Mucosa of descending colon (tissue), 3 donors: Measurements from ENCODE around the gene ZIC4. TPM values are rescaled to one million over a fixed set of nuclear protein-coding genes. Genes with fewer than 3 reads are reported as not detected.

Experiments
- ATAC-seq: fragments of 200-7000 bp; cut with Tn5 transposase; one replicate; pipeline ENCODE4 v1.9.1; 2020; ENCODE audit warnings: mild to moderate bottlenecking, moderate library complexity
- DNase-seq, 3 donors: peaks; one replicate each; pipeline ENCODE4 v3.0.0-alpha.2; 2020
- H3K36me3 ChIP-seq: fragments of 200-600 bp; one replicate; pipeline ENCODE4 v1.8.0; 2021; ENCODE audit warnings: low read depth, mild to moderate bottlenecking
- H3K4me1 ChIP-seq: fragments of 200-600 bp; one replicate; pipeline ENCODE4 v1.8.0; 2021; ENCODE audit warnings: low read depth, mild to moderate bottlenecking
- H3K4me3 ChIP-seq: fragments of 200-600 bp; one replicate; pipeline ENCODE4 v1.8.0; 2021; ENCODE audit warnings: mild to moderate bottlenecking
- H3K9me3 ChIP-seq: fragments of 200-600 bp; one replicate; pipeline ENCODE4 v1.8.0; 2021; ENCODE audit warnings: mild to moderate bottlenecking
- CTCF ChIP-seq: fragments of 200-600 bp; IDR thresholded peaks from one replicate; pipeline ENCODE4 v1.8.0; 2022; ENCODE audit warnings: antibody characterized with exemption, mild to moderate bottlenecking
- intact Hi-C, 2 donors: fragments of 100-400 bp; cut with DNase I in 1 of 2; cut with micrococcal nuclease in 1 of 2; formaldehyde crosslinking; loops; one replicate each; pipeline versions ENCODE4 v1.11.0 to v1.11.1; 2022; cut with DNase I, micrococcal nuclease
- total RNA-seq, 3 donors: library from RNA; stranded (reverse); fragmentation: NEBNext Ultra II Directional in 2 of 3; extraction: Animal tissue kit (Norgen Biotek cat#: 25700) in 2 of 3; gene quantifications; one replicate each; pipeline versions ENCODE4 v1.2.1 to v1.2.4, GENCODE V29; 2021 to 2023
- donor health status: DM: no; HTN: no; CAD: no; lungs with moderate emphysema.
- donor health status: DM: no; HTN: no; CAD: no.
- donor health status: DM: no; HTN: yes; CAD: no.

Gene ZIC4
- total RNA-seq, 3 donors from 2014 or later, result not detected

- TF ChIP-seq CTCF, result no peak
- H3K4me1 ChIP-seq, result no peaks in the 10 kb centered on the region
- no peaks in the 10 kb centered on the region for H3K36me3 ChIP-seq
- H3K9me3 ChIP-seq, result no peaks in the 10 kb centered on the region
- intact Hi-C loops, result no loop called here
- no peak overlapping the region for H3K4me3 ChIP-seq
- ATAC-seq, result no peak
- DNase-seq, result no peak
Measured at GRCh38 chr3:147356909-147357900, 49.1 kb downstream of the ZIC4 start.

- no peaks in the 10 kb centered on the region for H3K36me3 ChIP-seq
- no peaks in the 10 kb centered on the region for H3K9me3 ChIP-seq
- DNase-seq (no peak), ATAC-seq (no peak)
- no peaks in the 10 kb centered on the region for H3K4me1 ChIP-seq
- intact Hi-C loops, result no loop called here
- H3K4me3 ChIP-seq, result no peak overlapping the region
- no peak for TF ChIP-seq CTCF
Measured at GRCh38 chr3:147356145-147356908, 50.0 kb downstream of the ZIC4 start.

- H3K4me1 ChIP-seq, result no peaks in the 10 kb centered on the region
- no peaks in the 10 kb centered on the region for H3K36me3 ChIP-seq
- H3K4me3 ChIP-seq, result no peak overlapping the region
- no peak for TF ChIP-seq CTCF
- no peak for DNase-seq
- no peaks in the 10 kb centered on the region for H3K9me3 ChIP-seq
- intact Hi-C loops, result no loop called here
- ATAC-seq, result no peak
Measured at GRCh38 chr3:147355753-147356090, 50.6 kb downstream of the ZIC4 start.

GRCh38 chr3:147355084-147355752, 51.1 kb downstream of the ZIC4 start:
- Histone ChIP-seq H3K36me3 (no peaks in the 10 kb centered on the region), H3K4me1 (no peaks in the 10 kb centered on the region), H3K4me3 (no peak overlapping the region), H3K9me3 (no peaks in the 10 kb centered on the region)
- intact Hi-C loops, result no loop called here
- ATAC-seq, result no peak
- no peak for TF ChIP-seq CTCF
- DNase-seq, result no peak

GRCh38 chr3:147354623-147355022, 51.7 kb downstream of the ZIC4 start:
- no peak for ATAC-seq
- TF ChIP-seq CTCF, result no peak
- intact Hi-C loops, result no loop called here

More at GRCh38 chr3:147354623-147355022, 51.7 kb downstream of the ZIC4 start:
- Histone ChIP-seq H3K9me3 (no peaks in the 10 kb centered on the region), H3K4me3 (no peak overlapping the region), H3K4me1 (no peaks in the 10 kb centered on the region), H3K36me3 (no peaks in the 10 kb centered on the region)
- no peak for DNase-seq
